SK-N-MC (cell line): Measurements from ENCODE around the gene TERF2IP.

Experiments used
- DNase-seq: peaks from one replicate; pipeline ENCODE4 v3.0.0-alpha.2; 2011; ENCODE audit warnings: low read depth, low spot score
- H3K27ac ChIP-seq: fragments of 200-600 bp; sonication (generic); 2 replicates; pipeline ENCODE4 v1.5.1; 2016; ENCODE audit warnings: mixed run types
- H3K36me3 ChIP-seq: fragments of 200-600 bp; sonication (generic); 2 replicates; pipeline ENCODE4 v1.6.1; 2017; ENCODE audit warnings: antibody characterized with exemption, low read length, mixed read lengths; ENCODE audit not compliant: insufficient read depth
- H3K4me3 ChIP-seq: fragments of 200-600 bp; sonication (generic); 2 replicates; pipeline ENCODE4 v1.5.1; 2016
- H3K9ac ChIP-seq: fragments of 200-600 bp; sonication (generic); 2 replicates; pipeline ENCODE4 v1.8.0; 2017; ENCODE audit warnings: mixed run types, mixed read lengths; ENCODE audit not compliant: insufficient read length
- H3K9me3 ChIP-seq: fragments of 200-600 bp; sonication (generic); 2 replicates; pipeline ENCODE4 v1.6.1; 2017; ENCODE audit warnings: low read depth, mild to moderate bottlenecking, antibody characterized with exemption, low read length, moderate library complexity, mixed read lengths
- EZH2 ChIP-seq: fragments of 200-600 bp; sonication (generic); IDR thresholded peaks from one replicate; pipeline ENCODE4 v1.6.1; 2017; ENCODE audit warnings: antibody characterized with exemption
- FOXP2 ChIP-seq: optimal IDR thresholded peaks from 2 replicates; pipeline ENCODE3; 2011; ENCODE audit warnings: mild to moderate bottlenecking, moderate library complexity; ENCODE audit not compliant: insufficient read depth; ENCODE audit errors: extremely low read length, control extremely low read depth
- POLR2AphosphoS5 ChIP-seq: IDR thresholded peaks from 2 replicates; pipeline ENCODE4 v1.6.1; 2012; ENCODE audit warnings: mild to moderate bottlenecking, low read depth, low read length, borderline replicate concordance

The TERF2IP gene

DNA sequence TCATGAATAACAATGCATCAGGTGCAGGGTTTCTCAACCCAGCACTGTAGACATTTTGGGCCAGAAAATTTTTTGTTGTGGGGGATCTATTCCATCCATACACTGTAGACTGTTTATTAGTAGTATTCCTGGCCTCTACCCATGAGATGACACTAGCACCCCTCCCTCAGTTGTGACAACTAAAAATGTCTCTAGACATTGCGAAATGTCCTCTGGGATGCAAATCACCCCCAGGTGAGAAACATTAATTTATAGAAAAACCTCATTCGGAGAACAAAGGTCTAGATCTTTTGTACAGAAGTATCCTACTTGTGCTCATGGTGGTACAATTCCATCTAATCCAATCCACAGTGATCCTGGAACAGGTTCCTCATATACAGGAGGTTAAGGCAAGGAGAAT lies 28.8 kb upstream of the TERF2IP start:
- H3K27ac ChIP-seq, result no peak overlapping the region
- H3K36me3 ChIP-seq, result no peaks in the 10 kb centered on the region; the same call in 1 of the 2 replicates
- H3K9ac ChIP-seq, result no peak overlapping the region
- H3K4me3 ChIP-seq, result no peak overlapping the region
- no peak for DNase-seq
- no peaks in the 10 kb centered on the region for H3K9me3 ChIP-seq
- TF ChIP-seq EZH2, result no peak

GRCh38 chr16:75620326-75621169 lies 27.0 kb upstream of the TERF2IP start:
- Histone ChIP-seq H3K4me3 (no peak overlapping the region), H3K9me3 (no peaks in the 10 kb centered on the region), H3K27ac (no peak overlapping the region), H3K9ac (no peak overlapping the region), H3K36me3 (no peaks in the 10 kb centered on the region; the same call in 1 of the 2 replicates)
- no peak for TF ChIP-seq EZH2
- TF ChIP-seq FOXP2, result no peak
- TF ChIP-seq POLR2AphosphoS5, result no peak
- DNase-seq, result no peak

DNA sequence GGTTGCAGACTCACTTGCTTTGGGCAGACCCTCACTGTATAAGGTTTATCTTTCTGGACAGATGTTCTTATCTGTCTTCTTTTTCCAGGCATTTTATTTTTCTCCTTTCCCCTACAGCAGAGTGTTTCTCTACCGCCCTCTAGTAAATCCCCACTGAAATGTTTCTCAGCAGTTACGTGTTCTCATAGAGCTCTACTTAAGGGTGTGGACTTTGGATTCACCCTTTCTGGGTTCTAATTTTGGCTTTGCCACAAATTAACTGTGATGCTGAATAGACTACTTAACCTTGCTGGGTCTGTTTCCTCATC lies 26.4 kb upstream of the TERF2IP start:
- DNase-seq, result no peak
- Histone ChIP-seq H3K4me3 (no peak overlapping the region), H3K36me3 (peaks cover 1% of the 10 kb centered on the region; the same call in 1 of the 2 replicates), H3K27ac (no peak overlapping the region), H3K9ac (no peak overlapping the region), H3K9me3 (no peaks in the 10 kb centered on the region)
- TF ChIP-seq FOXP2 (no peak), EZH2 (no peak), POLR2AphosphoS5 (no peak)

DNA sequence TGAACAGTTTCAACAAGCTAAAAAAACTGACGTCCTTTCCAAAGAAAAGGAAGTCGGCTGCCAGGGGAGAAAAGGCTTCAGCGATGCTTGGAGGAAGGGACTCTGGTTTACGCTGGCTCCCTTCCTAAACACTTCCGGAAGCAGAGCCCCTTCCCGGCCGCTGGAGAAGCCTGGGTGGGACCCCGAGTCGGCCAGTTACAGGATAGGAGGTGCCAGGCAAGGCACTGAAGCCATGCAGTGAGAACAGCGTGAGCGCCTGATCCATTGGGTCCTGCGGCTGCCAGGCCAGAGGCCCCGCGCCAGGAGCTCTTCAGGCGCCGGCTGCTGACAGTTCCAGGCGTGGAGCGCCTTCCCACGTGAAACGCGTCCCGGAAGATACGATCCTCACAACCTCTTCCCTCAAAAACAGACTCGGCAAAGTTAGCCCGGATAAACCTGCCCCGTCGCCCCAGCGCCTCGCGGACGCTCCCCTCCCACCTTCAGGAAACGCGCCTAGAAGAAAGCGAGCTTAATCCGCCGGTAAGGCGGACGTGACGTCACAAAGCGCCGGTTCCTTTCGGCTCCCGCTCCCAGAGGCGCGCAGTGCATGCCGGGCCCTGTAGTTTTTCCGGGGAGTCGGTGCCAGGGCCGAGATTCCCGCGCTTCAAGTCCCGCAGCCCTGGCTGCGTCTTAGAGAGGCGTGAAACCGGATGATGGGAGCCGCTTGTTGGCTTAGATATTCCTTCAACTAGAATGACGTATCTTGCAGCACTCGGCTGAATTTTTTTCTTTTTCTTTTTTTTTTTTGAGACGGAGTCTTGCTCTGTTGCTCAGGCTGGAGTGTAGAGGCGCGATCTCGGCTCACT lies 24.6 kb upstream of the TERF2IP start, which contains the start of gene ADAT1:
TSS of gene ADAT1 (minus strand) at position 521 of the 845 bp plus-strand sequence. CDS start 2,482 bp downstream, outside the sequence.
- Histone ChIP-seq H3K9me3 (no peaks in the 10 kb centered on the region), H3K4me3 (peak within 1 kb of the TSS; percentile 83), H3K36me3 (peaks cover 12% of the 10 kb centered on the region; the same call in 1 of the 2 replicates), H3K27ac (peak within 1 kb of the TSS; percentile 70; the same call in 1 of the 2 replicates), H3K9ac (peak within 1 kb of the TSS; percentile 87)
- DNase-seq, result no peak
- TF ChIP-seq EZH2 (no peak), FOXP2 (no peak), POLR2AphosphoS5 (peak; percentile 88)

DNA sequence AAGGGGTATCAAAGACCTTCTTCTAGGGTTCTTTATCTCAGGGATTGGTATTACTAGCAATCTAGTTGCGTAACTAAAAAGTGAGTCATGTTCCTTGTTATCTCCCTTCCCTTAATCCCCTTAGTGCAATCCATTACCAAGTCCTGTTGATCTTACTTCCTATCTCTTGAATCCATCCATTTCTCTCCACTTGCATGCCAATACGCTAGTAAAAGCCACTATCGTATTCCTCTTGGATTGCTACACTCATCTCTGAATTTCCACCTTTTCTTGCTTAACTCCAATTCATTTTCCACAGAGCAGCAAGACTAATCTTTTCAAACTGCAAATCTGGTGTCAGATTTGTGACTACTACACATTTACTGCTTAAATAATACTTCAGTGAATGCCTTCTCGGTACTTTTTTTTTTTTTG lies 22.6 kb upstream of the TERF2IP start:
- TF ChIP-seq POLR2AphosphoS5, result no peak
- no peak for TF ChIP-seq FOXP2
- TF ChIP-seq EZH2, result no peak
- no peaks in the 10 kb centered on the region for H3K9me3 ChIP-seq
- no peak overlapping the region for H3K9ac ChIP-seq
- no peak overlapping the region; the same call in 1 of the 2 replicates for H3K27ac ChIP-seq
- peaks cover 26% of the 10 kb centered on the region for H3K36me3 ChIP-seq
- H3K4me3 ChIP-seq, result no peak overlapping the region
- no peak for DNase-seq

GRCh38 chr16:75626806-75627205 lies 20.8 kb upstream of the TERF2IP start:
- Histone ChIP-seq H3K4me3 (no peak overlapping the region), H3K36me3 (peaks cover 40% of the 10 kb centered on the region), H3K27ac (no peak overlapping the region), H3K9ac (no peak overlapping the region), H3K9me3 (no peaks in the 10 kb centered on the region)
- no peak for DNase-seq
- TF ChIP-seq FOXP2 (no peak), EZH2 (no peak), POLR2AphosphoS5 (no peak)

- Histone ChIP-seq H3K4me3 (no peak overlapping the region), H3K9ac (no peak overlapping the region), H3K36me3 (peaks cover 48% of the 10 kb centered on the region), H3K9me3 (no peaks in the 10 kb centered on the region), H3K27ac (peak overlapping the region; percentile 64; the same call in 1 of the 2 replicates)
- no peak for DNase-seq
- no peak for TF ChIP-seq FOXP2
- no peak for TF ChIP-seq POLR2AphosphoS5
- TF ChIP-seq EZH2, result no peak
Measured at GRCh38 chr16:75627851-75628250, 19.7 kb upstream of the TERF2IP start.

DNA sequence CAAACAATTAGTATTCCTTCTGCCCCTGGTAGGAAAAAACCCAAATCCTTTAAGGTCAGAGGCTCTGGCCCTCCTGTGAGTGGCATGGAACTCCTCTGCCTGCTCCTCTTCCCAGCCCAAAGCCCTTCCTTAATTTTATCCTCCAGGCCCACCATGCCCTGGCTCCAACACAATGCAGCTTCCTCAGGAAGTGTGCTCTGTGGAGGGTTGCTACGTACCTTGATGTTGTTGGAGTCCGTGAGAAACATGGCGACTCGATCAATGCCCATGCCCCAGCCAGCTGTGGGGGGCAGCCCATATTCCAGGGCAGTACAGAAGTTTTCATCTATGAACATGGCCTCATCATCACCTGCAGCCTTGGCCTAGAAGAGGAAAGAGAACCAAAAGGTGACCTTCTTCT lies 19.2 kb upstream of the TERF2IP start:
- Histone ChIP-seq H3K4me3 (no peak overlapping the region), H3K27ac (peak overlapping the region; percentile 64; the same call in 1 of the 2 replicates), H3K9me3 (no peaks in the 10 kb centered on the region), H3K36me3 (peaks cover 52% of the 10 kb centered on the region), H3K9ac (no peak overlapping the region)
- TF ChIP-seq FOXP2, result no peak
- TF ChIP-seq EZH2, result no peak
- no peak for TF ChIP-seq POLR2AphosphoS5
- DNase-seq, result no peak
